GM21515 (cell line): ENCODE data around the gene DNAJC3.
"Not testable (repeated sequence)": the region's sequence is repeated elsewhere in the genome, so short reads cannot be mapped to it uniquely, and the experiment has no call there.

ENCODE experiments used
- ATAC-seq: cut with Tn5 transposase; IDR thresholded peaks from one replicate; pipeline ENCODE4 v1.9.1; 2021; ENCODE audit not compliant: unreplicated experiment

DNAJC3 gene

GRCh38 chr13:95676762-95677563 lies at the start of gene DNAJC3:
Gene DNAJC3 (plus strand): TSS chr13:95677139. CDS start chr13:95677256, 117 bp downstream.
- peak; percentile 95 for ATAC-seq

GRCh38 chr13:95627590-95627989 lies 49.3 kb upstream of the DNAJC3 start:
- ATAC-seq, result no peak

- no peak for ATAC-seq
Observed at GRCh38 chr13:95628488-95628887, 48.5 kb upstream of the DNAJC3 start.

GRCh38 chr13:95629071-95629470 lies 47.9 kb upstream of the DNAJC3 start:
- no peak for ATAC-seq

- no peak for ATAC-seq
Observed at GRCh38 chr13:95630593-95630992, 46.3 kb upstream of the DNAJC3 start.

- no peak for ATAC-seq
Observed at GRCh38 chr13:95636853-95637252, 40.1 kb upstream of the DNAJC3 start.

GRCh38 chr13:95641291-95642027 lies 35.5 kb upstream of the DNAJC3 start:
- ATAC-seq, result no peak

GRCh38 chr13:95642028-95642621 lies 34.8 kb upstream of the DNAJC3 start:
- no peak for ATAC-seq

GRCh38 chr13:95642999-95643398 lies 33.9 kb upstream of the DNAJC3 start:
- ATAC-seq, result no peak

GRCh38 chr13:95643571-95643935 lies 33.4 kb upstream of the DNAJC3 start:
- no peak for ATAC-seq

- ATAC-seq, result peak; percentile 46
Observed at GRCh38 chr13:95643936-95644598, 32.9 kb upstream of the DNAJC3 start.

GRCh38 chr13:95644601-95645052 lies 32.3 kb upstream of the DNAJC3 start, which contains the start of gene DZIP1:
Gene DZIP1 (minus strand): TSS chr13:95644706. CDS start chr13:95642029, 2,677 bp downstream.
- peak; percentile 83 for ATAC-seq

- ATAC-seq, result no peak
Observed at GRCh38 chr13:95647321-95647720, 29.6 kb upstream of the DNAJC3 start.

- ATAC-seq, result no peak
Observed at GRCh38 chr13:95650696-95651095, 26.2 kb upstream of the DNAJC3 start.

- no peak for ATAC-seq
Observed at GRCh38 chr13:95652244-95652764, 24.6 kb upstream of the DNAJC3 start.

GRCh38 chr13:95652821-95653220 lies 24.1 kb upstream of the DNAJC3 start:
- no peak for ATAC-seq

GRCh38 chr13:95656386-95657015 lies 20.4 kb upstream of the DNAJC3 start:
- no peak for ATAC-seq

GRCh38 chr13:95659500-95659899 lies 17.4 kb upstream of the DNAJC3 start:
- ATAC-seq, result no peak

- no peak for ATAC-seq
Observed at GRCh38 chr13:95660981-95661581, 15.9 kb upstream of the DNAJC3 start.

GRCh38 chr13:95667235-95667634 lies 9.7 kb upstream of the DNAJC3 start:
- not testable (repeated sequence) for ATAC-seq
